C4-2B (cell line): ENCODE data around the gene HES7.

Experiments
- CTCF ChIP-seq: fragments of 450-650 bp; conservative IDR thresholded peaks from 2 replicates; pipeline ENCODE4 v1.5.1; 2017; ENCODE audit warnings: mild to moderate bottlenecking
- ZFX ChIP-seq: fragments of 450-650 bp; IDR thresholded peaks from 2 replicates; pipeline ENCODE4 v1.6.1; 2017

- TF ChIP-seq CTCF: no peak
- TF ChIP-seq ZFX: no peak
Measured at GRCh38 chr17:8160741-8161221, 36.9 kb upstream of the HES7 start.
